ENCODE data around the gene GRID1. TPM values are rescaled to one million over a fixed set of nuclear protein-coding genes. Genes with fewer than 3 reads are reported as not detected.

Gene GRID1
- polyA plus RNA-seq, 1 donor (not counting 4 experiments of a cell fraction or from before 2014, with no cell fraction given), result 0.01 TPM

- Histone ChIP-seq H2AFZ (ENCODE audit: control insufficient read depth, low read length) (no peak overlapping the region), H3K9ac (ENCODE audit: control insufficient read depth, extremely low read depth, insufficient read depth, low read length) (no peak overlapping the region), H3K4me1 (ENCODE audit: control insufficient read depth, extremely low read depth, insufficient read depth, low read length) (no peaks in the 10 kb centered on the region), H3K4me2 (ENCODE audit: control insufficient read depth, extremely low read depth, insufficient read depth, low read depth, low read length) (no peak overlapping the region), H3K27me3 (ENCODE audit: control insufficient read depth, extremely low read depth, insufficient read depth, low read length) (no peaks in the 10 kb centered on the region), H3K9me3 (ENCODE audit: control insufficient read depth, low read depth, low read length) (no peaks in the 10 kb centered on the region), H3K79me2 (ENCODE audit: control insufficient read depth, insufficient read depth, low read length) (no peaks in the 10 kb centered on the region), H3K9me1 (ENCODE audit: control insufficient read depth, extremely low read depth, insufficient read depth, low read length) (no peaks in the 10 kb centered on the region), H3K36me3 (ENCODE audit: control insufficient read depth in 2 of 2, extremely low read depth in 1 of 2, insufficient read depth in 2 of 2, low read length in 2 of 2) (no peaks in the 10 kb centered on the region), H3K4me3 (ENCODE audit: control insufficient read depth in 2 of 3, extremely low read depth in 1 of 3, insufficient read depth in 2 of 3, low read depth in 1 of 3, low read length in 3 of 3) (no peak overlapping the region), H4K20me1 (ENCODE audit: control insufficient read depth, extremely low read depth, insufficient read depth, low read length) (no peaks in the 10 kb centered on the region), H3K27ac (ENCODE audit: control insufficient read depth, insufficient read depth, low read length) (no peak overlapping the region)
- FAIRE-seq (no peak), DNase-seq (ENCODE audit: low read depth, low spot score) (no peak)
- dilution Hi-C loops (cut with MboI; ENCODE audit: extremely low pct_ligation_motif_present, low sequenced_read_pairs), result no loop called here
- no peak for TF ChIP-seq CTCF (optimal IDR thresholded peaks at IDR 0.05 in 1 of 3, IDR thresholded peaks at IDR 0.05 in 1 of 3, conservative IDR thresholded peaks at IDR 0.05 in 1 of 3; ENCODE audit: extremely low read depth in 1 of 3, insufficient read depth in 2 of 3, low read length in 3 of 3)
- TF ChIP-seq EZH2 (IDR thresholded peaks at IDR 0.05; ENCODE audit: low read length), result no peak
These were observed 218.5 kb downstream of the GRID1 start for GRCh38 chr10:86148117-86148516.

GRCh38 chr10:86144301-86144700 lies 222.3 kb downstream of the GRID1 start:
- Histone ChIP-seq H3K27me3 (ENCODE audit: control insufficient read depth, extremely low read depth, insufficient read depth, low read length) (no peaks in the 10 kb centered on the region), H3K79me2 (ENCODE audit: control insufficient read depth, insufficient read depth, low read length) (no peaks in the 10 kb centered on the region), H3K36me3 (ENCODE audit: control insufficient read depth in 2 of 2, extremely low read depth in 1 of 2, insufficient read depth in 2 of 2, low read length in 2 of 2) (no peaks in the 10 kb centered on the region), H3K9me1 (ENCODE audit: control insufficient read depth, extremely low read depth, insufficient read depth, low read length) (no peaks in the 10 kb centered on the region), H3K9me3 (ENCODE audit: control insufficient read depth, low read depth, low read length) (no peaks in the 10 kb centered on the region), H3K4me1 (ENCODE audit: control insufficient read depth, extremely low read depth, insufficient read depth, low read length) (no peaks in the 10 kb centered on the region), H3K9ac (ENCODE audit: control insufficient read depth, extremely low read depth, insufficient read depth, low read length) (no peak overlapping the region), H3K4me2 (ENCODE audit: control insufficient read depth, extremely low read depth, insufficient read depth, low read depth, low read length) (no peak overlapping the region), H2AFZ (ENCODE audit: control insufficient read depth, low read length) (no peak overlapping the region), H3K4me3 (ENCODE audit: control insufficient read depth in 2 of 3, extremely low read depth in 1 of 3, insufficient read depth in 2 of 3, low read depth in 1 of 3, low read length in 3 of 3) (no peak overlapping the region), H3K27ac (ENCODE audit: control insufficient read depth, insufficient read depth, low read length) (no peak overlapping the region), H4K20me1 (ENCODE audit: control insufficient read depth, extremely low read depth, insufficient read depth, low read length) (no peaks in the 10 kb centered on the region)
- FAIRE-seq, result no peak
- dilution Hi-C loops (cut with MboI; ENCODE audit: extremely low pct_ligation_motif_present, low sequenced_read_pairs), result no loop called here
- no peak for TF ChIP-seq CTCF (optimal IDR thresholded peaks at IDR 0.05 in 1 of 3, IDR thresholded peaks at IDR 0.05 in 1 of 3, conservative IDR thresholded peaks at IDR 0.05 in 1 of 3; ENCODE audit: extremely low read depth in 1 of 3, insufficient read depth in 2 of 3, low read length in 3 of 3)
- TF ChIP-seq EZH2 (IDR thresholded peaks at IDR 0.05; ENCODE audit: low read length), result no peak
- no peak for DNase-seq (ENCODE audit: low read depth, low spot score)
